SK-N-SH treated with all-trans-retinoic acid at 6 μM for 48 hours (cell line): ENCODE measurements around the gene ARID1B.

Experiments used
- ATAC-seq: fragments of 200-7000 bp; cut with Tn5 transposase; 3 replicates; pipeline ENCODE4 v1.9.1; 2020; ENCODE audit warnings: mild to moderate bottlenecking, moderate library complexity
- ARNTL ChIP-seq: fragments of 450-650 bp; formaldehyde crosslinking; IDR thresholded peaks from 2 replicates; pipeline ENCODE4 v1.5.0; 2020; ENCODE audit warnings: low read depth, mild to moderate bottlenecking, moderate library complexity, borderline replicate concordance
- BACH2 ChIP-seq: fragments of 250-450 bp; sonication (Bioruptor Pico); IDR thresholded peaks from 2 replicates; pipeline ENCODE4 v1.9.0; 2021; ENCODE audit warnings: mild to moderate bottlenecking, borderline replicate concordance
- CSDC2 ChIP-seq: fragments of 250-450 bp; sonication (Bioruptor Pico); IDR thresholded peaks from 2 replicates; pipeline ENCODE4 v1.5.0; 2020; ENCODE audit warnings: mild to moderate bottlenecking, moderate library complexity
- CSRNP3 ChIP-seq: fragments of 250-450 bp; sonication (Bioruptor Pico); IDR thresholded peaks from 2 replicates; pipeline ENCODE4 v1.5.1; 2021; ENCODE audit warnings: mild to moderate bottlenecking, moderate library complexity
- ESRRG ChIP-seq: fragments of 250-450 bp; sonication (Bioruptor Pico); IDR thresholded peaks from 2 replicates; pipeline ENCODE4 v1.6.1; 2021; ENCODE audit warnings: mild to moderate bottlenecking
- GLIS3 ChIP-seq: fragments of 250-450 bp; sonication (Bioruptor Pico); IDR thresholded peaks from 2 replicates; pipeline ENCODE4 v1.5.0; 2020; ENCODE audit warnings: mild to moderate bottlenecking, moderate library complexity
- ISL1 ChIP-seq: fragments of 250-450 bp; sonication (Bioruptor Pico); IDR thresholded peaks from 2 replicates; pipeline ENCODE4 v2.1.2; 2022; ENCODE audit warnings: mild to moderate bottlenecking, moderate library complexity
- OSR1 ChIP-seq: fragments of 250-450 bp; sonication (Bioruptor Pico); IDR thresholded peaks from 2 replicates; pipeline ENCODE4 v1.8.0; 2022; ENCODE audit warnings: moderate library complexity, mild to moderate bottlenecking, inconsistent platforms
- POU6F1 ChIP-seq: fragments of 250-450 bp; sonication (Bioruptor Pico); IDR thresholded peaks from 2 replicates; pipeline ENCODE4 v1.8.0; 2021; ENCODE audit warnings: low read depth, mild to moderate bottlenecking, moderate library complexity, borderline replicate concordance
- PPARA ChIP-seq: fragments of 250-450 bp; sonication (Bioruptor Pico); IDR thresholded peaks from 2 replicates; pipeline ENCODE4 v1.5.0; 2020; ENCODE audit warnings: mild to moderate bottlenecking, borderline replicate concordance
- RARB ChIP-seq: fragments of 250-450 bp; sonication (Bioruptor Pico); IDR thresholded peaks from 2 replicates; pipeline ENCODE4 v1.8.0; 2021; ENCODE audit warnings: mild to moderate bottlenecking, moderate library complexity
- SNAI2 ChIP-seq: fragments of 250-450 bp; sonication (Bioruptor Pico); IDR thresholded peaks from 2 replicates; pipeline ENCODE4 v1.5.0; 2020; ENCODE audit warnings: mild to moderate bottlenecking, moderate library complexity
- TCF4 ChIP-seq: fragments of 250-450 bp; sonication (Bioruptor Pico); IDR thresholded peaks from 2 replicates; pipeline ENCODE4 v1.8.0; 2021; ENCODE audit warnings: mild to moderate bottlenecking, moderate library complexity, borderline replicate concordance
- TOX ChIP-seq: fragments of 250-450 bp; sonication (Bioruptor Pico); IDR thresholded peaks from 2 replicates; pipeline ENCODE4 v1.8.0; 2021; ENCODE audit warnings: mild to moderate bottlenecking, moderate library complexity, borderline replicate concordance
- TSHZ2 ChIP-seq: fragments of 250-450 bp; sonication (Bioruptor Pico); IDR thresholded peaks from 2 replicates; pipeline ENCODE4 v1.5.0; 2020; ENCODE audit warnings: mild to moderate bottlenecking, moderate library complexity
- ZC3H10 ChIP-seq: fragments of 250-450 bp; sonication (Bioruptor Pico); IDR thresholded peaks from 2 replicates; pipeline ENCODE4 v1.5.1; 2021; ENCODE audit warnings: mild to moderate bottlenecking, moderate library complexity
- ZFP30 ChIP-seq: fragments of 450-650 bp; formaldehyde crosslinking; IDR thresholded peaks from 2 replicates; pipeline ENCODE4 v1.5.0; 2022; ENCODE audit warnings: mild to moderate bottlenecking, moderate library complexity
- ZNF565 ChIP-seq: fragments of 450-650 bp; formaldehyde crosslinking; conservative IDR thresholded peaks from 2 replicates; pipeline ENCODE4 v1.5.0; 2020; ENCODE audit warnings: low read depth, mild to moderate bottlenecking, moderate library complexity
- ZNF70 ChIP-seq: fragments of 450-650 bp; formaldehyde crosslinking; IDR thresholded peaks from 2 replicates; pipeline ENCODE4 v1.5.0; 2020; ENCODE audit warnings: mild to moderate bottlenecking, moderate library complexity
- ZNF8 ChIP-seq: fragments of 450-650 bp; formaldehyde crosslinking; IDR thresholded peaks from 2 replicates; pipeline ENCODE4 v1.5.0; 2020; ENCODE audit warnings: mild to moderate bottlenecking, moderate library complexity
- TF ChIP-seq, protein P1 (sequence below): fragments of 250-450 bp; sonication (Bioruptor Pico); IDR thresholded peaks from 2 replicates; pipeline ENCODE4 v1.5.1; 2020; ENCODE audit warnings: low read depth, mild to moderate bottlenecking, moderate library complexity
- TF ChIP-seq, protein P2 (sequence below): fragments of 250-450 bp; sonication (Bioruptor Pico); IDR thresholded peaks from 2 replicates; pipeline ENCODE4 v1.8.0; 2020; ENCODE audit warnings: mild to moderate bottlenecking, moderate library complexity, borderline replicate concordance

The ARID1B gene

DNA sequence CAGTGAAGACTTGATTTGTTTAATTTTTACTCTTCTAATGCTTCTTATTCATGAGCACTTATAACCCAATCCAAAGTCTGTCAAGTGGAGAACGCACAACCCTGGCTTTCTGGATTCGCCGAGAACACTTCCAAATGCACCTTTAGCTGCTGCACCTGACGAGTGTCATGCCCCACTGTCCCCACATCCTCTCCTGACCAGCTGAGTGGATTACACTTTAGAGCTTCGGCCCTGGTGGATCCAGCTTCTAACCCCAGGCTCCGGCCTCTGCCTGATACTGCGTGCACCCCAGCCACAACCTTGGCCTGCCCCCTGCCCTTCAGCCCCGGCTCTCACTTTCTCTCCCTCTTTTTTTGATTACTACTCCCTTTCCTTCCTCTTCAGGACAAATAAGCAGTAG is 287.3 kb downstream of the ARID1B start:
- no peak for ATAC-seq
- no peak for TF ChIP-seq ESRRG (CRISPR knock-in tag)
- TF ChIP-seq BACH2 = no peak
- no peak for TF ChIP-seq PPARA (CRISPR knock-in tag)
- TF ChIP-seq CSRNP3 (CRISPR knock-in tag) = no peak
- TF ChIP-seq RARB (CRISPR knock-in tag) = no peak
- TF ChIP-seq ZNF8 (CRISPR knock-in tag) = no peak
- TF ChIP-seq ARNTL (CRISPR knock-in tag) = no peak
- no peak for TF ChIP-seq TCF4 (CRISPR knock-in tag)
- no peak for TF ChIP-seq TOX (CRISPR knock-in tag)
- TF ChIP-seq, protein P1, sequence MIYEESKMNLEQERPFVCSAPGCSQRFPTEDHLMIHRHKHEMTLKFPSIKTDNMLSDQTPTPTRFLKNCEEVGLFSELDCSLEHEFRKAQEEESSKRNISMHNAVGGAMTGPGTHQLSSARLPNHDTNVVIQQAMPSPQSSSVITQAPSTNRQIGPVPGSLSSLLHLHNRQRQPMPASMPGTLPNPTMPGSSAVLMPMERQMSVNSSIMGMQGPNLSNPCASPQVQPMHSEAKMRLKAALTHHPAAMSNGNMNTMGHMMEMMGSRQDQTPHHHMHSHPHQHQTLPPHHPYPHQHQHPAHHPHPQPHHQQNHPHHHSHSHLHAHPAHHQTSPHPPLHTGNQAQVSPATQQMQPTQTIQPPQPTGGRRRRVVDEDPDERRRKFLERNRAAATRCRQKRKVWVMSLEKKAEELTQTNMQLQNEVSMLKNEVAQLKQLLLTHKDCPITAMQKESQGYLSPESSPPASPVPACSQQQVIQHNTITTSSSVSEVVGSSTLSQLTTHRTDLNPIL (CRISPR knock-in tag) = no peak
- TF ChIP-seq ZC3H10 (CRISPR knock-in tag) = no peak
- TF ChIP-seq ISL1 (CRISPR knock-in tag) = no peak
- no peak for TF ChIP-seq TSHZ2
- TF ChIP-seq, protein P2, sequence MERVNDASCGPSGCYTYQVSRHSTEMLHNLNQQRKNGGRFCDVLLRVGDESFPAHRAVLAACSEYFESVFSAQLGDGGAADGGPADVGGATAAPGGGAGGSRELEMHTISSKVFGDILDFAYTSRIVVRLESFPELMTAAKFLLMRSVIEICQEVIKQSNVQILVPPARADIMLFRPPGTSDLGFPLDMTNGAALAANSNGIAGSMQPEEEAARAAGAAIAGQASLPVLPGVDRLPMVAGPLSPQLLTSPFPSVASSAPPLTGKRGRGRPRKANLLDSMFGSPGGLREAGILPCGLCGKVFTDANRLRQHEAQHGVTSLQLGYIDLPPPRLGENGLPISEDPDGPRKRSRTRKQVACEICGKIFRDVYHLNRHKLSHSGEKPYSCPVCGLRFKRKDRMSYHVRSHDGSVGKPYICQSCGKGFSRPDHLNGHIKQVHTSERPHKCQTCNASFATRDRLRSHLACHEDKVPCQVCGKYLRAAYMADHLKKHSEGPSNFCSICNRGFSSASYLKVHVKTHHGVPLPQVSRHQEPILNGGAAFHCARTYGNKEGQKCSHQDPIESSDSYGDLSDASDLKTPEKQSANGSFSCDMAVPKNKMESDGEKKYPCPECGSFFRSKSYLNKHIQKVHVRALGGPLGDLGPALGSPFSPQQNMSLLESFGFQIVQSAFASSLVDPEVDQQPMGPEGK (CRISPR knock-in tag) = no peak

- TF ChIP-seq TCF4 (CRISPR knock-in tag) (no peak), ZC3H10 (CRISPR knock-in tag) (no peak), RARB (CRISPR knock-in tag) (no peak), ESRRG (CRISPR knock-in tag) (no peak), POU6F1 (CRISPR knock-in tag) (no peak), ISL1 (CRISPR knock-in tag) (no peak), ZNF565 (CRISPR knock-in tag) (no peak), SNAI2 (CRISPR knock-in tag) (no peak), ZNF70 (CRISPR knock-in tag) (no peak), CSDC2 (CRISPR knock-in tag) (no peak), ZFP30 (CRISPR knock-in tag) (no peak), ARNTL (CRISPR knock-in tag) (no peak), GLIS3 (CRISPR knock-in tag) (no peak), TOX (CRISPR knock-in tag) (no peak), OSR1 (no peak), ZNF8 (CRISPR knock-in tag) (no peak)
- TF ChIP-seq, protein P1 (CRISPR knock-in tag) = no peak
- ATAC-seq = no peak
Measured at GRCh38 chr6:157065366-157065765, 288.2 kb downstream of the ARID1B start.
